Spinal cord (tissue), 10 donors: ENCODE data around the gene KHK. TPM values are rescaled to one million over a fixed set of nuclear protein-coding genes. Genes with fewer than 3 reads are reported as not detected.

Experiments used
- DNase-seq, 6 donors: peaks; one replicate each; pipeline versions ENCODE4 v3.0.0 to v3.0.0-alpha.2; 2013 to 2015; ENCODE audit warnings: low spot score in 6 of 6, low read depth in 4 of 6
- H3K27ac ChIP-seq: one replicate; pipeline ENCODE4 v1.5.1; 2013; ENCODE audit warnings: low read depth, low read length, control low read depth
- H3K27me3 ChIP-seq: one replicate; pipeline ENCODE4 v1.6.1; 2013; ENCODE audit warnings: low read length; ENCODE audit not compliant: control insufficient read depth, insufficient read depth
- H3K36me3 ChIP-seq: one replicate; pipeline ENCODE4 v1.6.1; 2013; ENCODE audit warnings: low read length; ENCODE audit not compliant: control insufficient read depth, insufficient read depth
- H3K4me1 ChIP-seq: one replicate; pipeline ENCODE4 v1.6.1; 2013; ENCODE audit warnings: low read length; ENCODE audit not compliant: control insufficient read depth, insufficient read depth
- H3K4me3 ChIP-seq: one replicate; pipeline ENCODE4 v1.5.1; 2013; ENCODE audit warnings: low read depth, low read length, control low read depth
- H3K9me3 ChIP-seq: one replicate; pipeline ENCODE4 v1.6.1; 2013; ENCODE audit warnings: low read length; ENCODE audit not compliant: control insufficient read depth, insufficient read depth
- WGBS: methylation state at CpG from one replicate; pipeline ENCODE4 v1.1.5; 2013; ENCODE audit warnings: missing lambda C conversion rate; ENCODE audit not compliant: insufficient coverage; 5-methylcytosine and 5-hydroxymethylcytosine counted together
- polyA plus RNA-seq, 2 donors: library from polyadenylated mRNA; unstranded; fragments of 120-200 nt; gene quantifications; one replicate each; pipeline ENCODE4 v1.2.1, GENCODE V29; 2013; ENCODE audit not compliant: insufficient read length in 2 of 2
- total RNA-seq, 2 donors: library from RNA; depleted of rRNA in 1 of 2; stranded (reverse); fragments of 120-200 nt in 1 of 2; fragments of >200 nt in 1 of 2; gene quantifications; one replicate each; pipeline versions ENCODE4 v1.2.3 to v1.2.4, GENCODE V29; 2013 to 2014
- donor health status: healthy.

Gene KHK
- total and polyA plus RNA-seq, 4 donors: 4.1 to 19.1 (median 11.5) TPM

- H3K4me1 ChIP-seq: no peaks in the 10 kb centered on the region
- no peaks in the 10 kb centered on the region for H3K27me3 ChIP-seq
- H3K36me3 ChIP-seq: no peaks in the 10 kb centered on the region
- no peak for DNase-seq
- no peaks in the 10 kb centered on the region for H3K9me3 ChIP-seq
- H3K27ac ChIP-seq: no peak overlapping the region
- WGBS: 83% methylated on average over 1 of the region's 2 CpGs
- H3K4me3 ChIP-seq: no peak overlapping the region
Measured at GRCh38 chr2:27145682-27146081, 59.1 kb downstream of the KHK start.

- no peak for DNase-seq
- H3K27me3 ChIP-seq: no peaks in the 10 kb centered on the region
- no peaks in the 10 kb centered on the region for H3K36me3 ChIP-seq
- WGBS: 95% methylated on average over 8 of the region's 8 CpGs
- H3K27ac ChIP-seq: no peak overlapping the region
- H3K4me3 ChIP-seq: no peak overlapping the region
- H3K4me1 ChIP-seq: no peaks in the 10 kb centered on the region
- H3K9me3 ChIP-seq: no peaks in the 10 kb centered on the region
Measured at GRCh38 chr2:27147935-27148334, 61.4 kb downstream of the KHK start.

DNA sequence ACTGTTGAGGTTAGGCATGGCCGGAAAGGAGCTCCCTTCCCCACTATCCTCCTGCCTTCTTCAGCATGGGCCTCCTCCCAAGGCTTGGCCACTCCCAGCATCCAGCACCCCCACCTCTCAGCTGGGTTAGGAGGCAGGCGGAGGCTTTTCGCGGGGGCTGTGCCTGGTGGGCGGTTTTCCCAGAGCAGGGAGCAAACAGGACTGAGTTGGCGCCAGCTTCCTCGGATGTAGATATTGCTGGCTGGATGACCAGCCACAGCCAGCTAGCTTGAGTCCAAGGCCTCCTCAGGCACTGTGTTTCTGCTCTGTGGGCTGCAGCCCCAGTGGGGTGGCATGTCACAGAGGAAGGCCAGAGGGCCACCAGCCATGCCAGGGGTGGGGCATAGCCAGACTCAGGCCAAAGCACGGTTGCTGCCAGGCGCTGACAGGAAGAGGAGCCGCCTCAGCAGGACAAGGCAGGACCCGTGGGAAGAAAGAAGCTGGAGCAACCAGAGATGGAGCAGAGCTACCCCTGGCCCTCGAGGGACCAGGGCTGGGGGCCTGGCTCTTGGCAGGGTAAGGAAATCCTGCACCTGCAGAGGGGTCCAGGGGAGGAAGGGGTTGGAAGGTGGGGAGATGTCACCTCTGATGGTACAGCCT, 62.3 kb downstream of the KHK start, which contains the start of gene TCF23:
Gene TCF23, plus strand, starts transcription at position 204 of the 639 bp plus-strand sequence. Its CDS starts 130 bp downstream, at position 334.
- no peaks in the 10 kb centered on the region for H3K9me3 ChIP-seq
- WGBS: 72% methylated on average over 9 of the region's 12 CpGs
- DNase-seq: no peak
- no peak within 1 kb of the TSS for H3K4me3 ChIP-seq
- no peaks in the 10 kb centered on the region for H3K4me1 ChIP-seq
- H3K36me3 ChIP-seq: no peaks in the 10 kb centered on the region
- H3K27ac ChIP-seq: no peak within 1 kb of the TSS
- no peaks in the 10 kb centered on the region for H3K27me3 ChIP-seq

DNA sequence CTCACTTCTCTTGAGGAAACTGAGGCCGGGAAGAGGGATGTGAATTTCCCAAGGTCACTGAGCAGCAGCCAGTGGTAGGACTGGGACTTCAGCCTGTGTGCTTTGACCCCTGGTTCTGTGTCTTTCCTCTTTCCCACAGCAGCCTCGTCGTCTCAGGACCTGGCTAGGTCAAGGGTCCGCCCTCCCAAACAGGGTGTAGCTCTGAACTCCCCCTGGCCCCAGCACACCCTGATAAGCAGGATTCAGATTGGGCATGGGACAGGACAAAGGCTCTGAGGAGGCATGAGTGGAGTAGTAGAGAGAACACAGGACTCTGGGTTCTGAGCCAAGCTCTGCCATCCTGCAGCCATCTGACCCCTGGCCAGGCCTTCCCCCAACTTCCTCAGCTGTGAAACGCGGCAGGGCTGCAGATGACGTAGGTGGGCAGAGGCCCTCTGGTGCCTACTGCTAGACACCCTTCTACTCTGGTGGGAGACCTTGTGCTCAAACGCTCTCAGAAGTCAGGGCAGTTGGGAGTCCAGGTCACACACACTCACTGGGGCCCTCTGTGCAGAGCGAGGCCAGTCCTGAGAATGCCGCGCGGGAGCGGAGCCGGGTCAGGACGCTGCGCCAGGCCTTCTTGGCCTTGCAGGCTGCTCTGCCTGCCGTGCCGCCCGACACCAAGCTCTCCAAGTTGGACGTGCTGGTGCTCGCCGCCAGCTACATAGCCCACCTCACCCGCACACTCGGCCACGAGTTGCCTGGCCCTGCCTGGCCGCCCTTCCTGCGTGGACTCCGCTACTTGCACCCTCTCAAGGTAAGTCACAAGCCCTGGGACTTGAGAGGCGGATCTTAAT, 63.2 kb downstream of the KHK start:
- Histone ChIP-seq H3K4me1 (no peaks in the 10 kb centered on the region), H3K9me3 (no peaks in the 10 kb centered on the region), H3K36me3 (no peaks in the 10 kb centered on the region), H3K4me3 (no peak overlapping the region), H3K27ac (no peak overlapping the region), H3K27me3 (no peaks in the 10 kb centered on the region)
- 87% methylated on average over 29 of the region's 29 CpGs for WGBS
- no peak for DNase-seq

Other genes with a start within 250 kb of the KHK start
- gene DPYSL5, start 238.6 kb upstream of the KHK start, total RNA-seq: 10 to 100 TPM; 30.6 to 56.5 TPM
- 100 to 1,000 TPM; 225 to 226 TPM for gene DPYSL5, start 238.6 kb upstream of the KHK start, polyA plus RNA-seq
- gene MAPRE3, start 116.1 kb upstream of the KHK start, total RNA-seq: 10 to 100 TPM; 21.2 to 37.0 TPM
- 100 to 1,000 TPM; 193 to 200 TPM for gene MAPRE3, start 116.1 kb upstream of the KHK start, polyA plus RNA-seq
- 10 to 100 TPM; 18.2 to 36.2 TPM for gene TMEM214, start 53.8 kb upstream of the KHK start, total RNA-seq
- 10 to 100 TPM; 44.0 to 60.3 TPM for gene TMEM214, start 53.8 kb upstream of the KHK start, polyA plus RNA-seq
- gene AGBL5, start 35.1 kb upstream of the KHK start, total RNA-seq: 10 to 100 TPM; 14.3 to 32.0 TPM
- gene AGBL5, start 35.1 kb upstream of the KHK start, polyA plus RNA-seq: 10 to 100 TPM; 49.2 to 51.7 TPM
- gene OST4, start 15.1 kb upstream of the KHK start, total RNA-seq: 100 to 1,000 TPM; 191 to 454 TPM
- 100 to 1,000 TPM; 208 to 225 TPM for gene OST4, start 15.1 kb upstream of the KHK start, polyA plus RNA-seq
- gene EMILIN1, start 8.2 kb upstream of the KHK start, total RNA-seq: 10 to 100 TPM; 20.9 to 46.2 TPM
- gene EMILIN1, start 8.2 kb upstream of the KHK start, polyA plus RNA-seq: 10 to 100 TPM; 11.4 to 16.2 TPM
- gene CGREF1, start 32.4 kb downstream of the KHK start, total RNA-seq: 10 to 100 TPM; 19.0 to 22.7 TPM
- 10 to 100 TPM; 48.0 to 55.3 TPM for gene CGREF1, start 32.4 kb downstream of the KHK start, polyA plus RNA-seq
- under 1 TPM; 0.77 to 0.79 TPM for gene ABHD1, start 37.0 kb downstream of the KHK start, total RNA-seq
- gene ABHD1, start 37.0 kb downstream of the KHK start, polyA plus RNA-seq: 1 to 10 TPM; 2.5 to 2.9 TPM
- gene PREB, start 47.9 kb downstream of the KHK start, total RNA-seq: 10 to 100 TPM; 27.1 to 48.4 TPM
- 10 to 100 TPM; 62.7 to 62.9 TPM for gene PREB, start 47.9 kb downstream of the KHK start, polyA plus RNA-seq
- gene PRR30, start 52.6 kb downstream of the KHK start, total RNA-seq: not detected
- not detected for gene PRR30, start 52.6 kb downstream of the KHK start, polyA plus RNA-seq
- under 1 TPM in 1 of 2 donors, not detected in 1; 0.06 TPM for gene TCF23, start 62.2 kb downstream of the KHK start, total RNA-seq
- under 1 TPM in 1 of 2 donors, not detected in 1; 0.14 TPM for gene TCF23, start 62.2 kb downstream of the KHK start, polyA plus RNA-seq
- gene ATRAID, start 125.3 kb downstream of the KHK start, total RNA-seq: 100 to 1,000 TPM; 103 to 198 TPM
- gene ATRAID, start 125.3 kb downstream of the KHK start, polyA plus RNA-seq: 100 to 1,000 TPM in 1 of 2 donors, 10 to 100 TPM in 1; 93.3 to 110 TPM
- gene SLC5A6, start 125.5 kb downstream of the KHK start, total RNA-seq: 10 to 100 TPM; 41.4 to 68.4 TPM
- gene SLC5A6, start 125.5 kb downstream of the KHK start, polyA plus RNA-seq: 10 to 100 TPM; 50.1 to 68.6 TPM
- gene CAD, start 130.6 kb downstream of the KHK start, total RNA-seq: 10 to 100 TPM; 26.5 to 30.3 TPM
- gene CAD, start 130.6 kb downstream of the KHK start, polyA plus RNA-seq: 10 to 100 TPM; 38.7 to 49.2 TPM
- 1 to 10 TPM; 2.9 to 5.5 TPM for gene SLC30A3, start 176.3 kb downstream of the KHK start, total RNA-seq
- gene SLC30A3, start 176.3 kb downstream of the KHK start, polyA plus RNA-seq: 10 to 100 TPM; 18.6 to 30.2 TPM
- gene DNAJC5G, start 188.7 kb downstream of the KHK start, total RNA-seq: under 1 TPM; 0.22 to 0.50 TPM
- 1 to 10 TPM in 1 of 2 donors, under 1 TPM in 1; 0.48 to 1.7 TPM for gene DNAJC5G, start 188.7 kb downstream of the KHK start, polyA plus RNA-seq
- gene TRIM54, start 195.7 kb downstream of the KHK start, total RNA-seq: under 1 TPM; 0.17 to 0.30 TPM
- 1 to 10 TPM; 1.3 to 1.6 TPM for gene TRIM54, start 195.7 kb downstream of the KHK start, polyA plus RNA-seq
- gene UCN, start 221.7 kb downstream of the KHK start, total RNA-seq: 1 to 10 TPM in 1 of 2 donors, under 1 TPM in 1; 0.79 to 2.6 TPM
- 1 to 10 TPM; 4.0 to 4.6 TPM for gene UCN, start 221.7 kb downstream of the KHK start, polyA plus RNA-seq
- gene MPV17, start 236.3 kb downstream of the KHK start, total RNA-seq: 100 to 1,000 TPM in 1 of 2 donors, 10 to 100 TPM in 1; 46.6 to 124 TPM
- 100 to 1,000 TPM; 108 to 132 TPM for gene MPV17, start 236.3 kb downstream of the KHK start, polyA plus RNA-seq